GM19438 (cell line): ENCODE results near the gene DLX2.
"Not testable (repeated sequence)": the region's sequence is repeated elsewhere in the genome, so short reads cannot be mapped to it uniquely, and the experiment has no call there.

Source experiments
- ATAC-seq: cut with Tn5 transposase; IDR thresholded peaks from one replicate; pipeline ENCODE4 v1.9.1; 2021; ENCODE audit warnings: low read depth; ENCODE audit not compliant: unreplicated experiment

DLX2 gene

GRCh38 chr2:172083628-172084394 is 18.9 kb downstream of the DLX2 start:
- no peak for ATAC-seq

GRCh38 chr2:172082944-172083627 is 19.6 kb downstream of the DLX2 start:
- no peak for ATAC-seq

GRCh38 chr2:172082105-172082943 is 20.4 kb downstream of the DLX2 start:
- no peak for ATAC-seq

GRCh38 chr2:172081221-172082022 is 21.3 kb downstream of the DLX2 start:
- no peak for ATAC-seq

- ATAC-seq, result no peak
Observed at GRCh38 chr2:172080641-172081220, 22.0 kb downstream of the DLX2 start.

GRCh38 chr2:172079838-172080640 is 22.7 kb downstream of the DLX2 start:
- no peak for ATAC-seq

- no peak for ATAC-seq
Observed at GRCh38 chr2:172079416-172079815, 23.3 kb downstream of the DLX2 start.

GRCh38 chr2:172074254-172074653 is 28.4 kb downstream of the DLX2 start:
- ATAC-seq, result no peak

- no peak for ATAC-seq
Observed at GRCh38 chr2:172073518-172073917, 29.2 kb downstream of the DLX2 start.

GRCh38 chr2:172072706-172073105 is 30.0 kb downstream of the DLX2 start:
- no peak for ATAC-seq

- ATAC-seq, result no peak
Observed at GRCh38 chr2:172072303-172072702, 30.4 kb downstream of the DLX2 start.

- ATAC-seq, result no peak
Observed at GRCh38 chr2:172070936-172071335, 31.8 kb downstream of the DLX2 start.

- not testable (repeated sequence) for ATAC-seq
Observed at GRCh38 chr2:172067905-172068304, 34.8 kb downstream of the DLX2 start.

- ATAC-seq, result no peak
Observed at GRCh38 chr2:172066394-172066886, 36.3 kb downstream of the DLX2 start.

GRCh38 chr2:172065111-172065510 is 37.6 kb downstream of the DLX2 start:
- ATAC-seq, result no peak

GRCh38 chr2:172063446-172063845 is 39.3 kb downstream of the DLX2 start:
- ATAC-seq, result no peak

GRCh38 chr2:172062402-172063004 is 40.2 kb downstream of the DLX2 start:
- ATAC-seq, result no peak

GRCh38 chr2:172060118-172060517 is 42.6 kb downstream of the DLX2 start:
- not testable (repeated sequence) for ATAC-seq

GRCh38 chr2:172058660-172059059 is 44.0 kb downstream of the DLX2 start:
- ATAC-seq, result no peak
